OCI-LY7 (cell line): Measurements from ENCODE around the gene LYAR. TPM values are rescaled to one million over a fixed set of nuclear protein-coding genes. Genes with fewer than 3 reads are reported as not detected.

Experiments used
- BruUV-seq: library from RNA; stranded (reverse); fragments of 400-500 nt; replicated peaks from 2 replicates; lab custom pipeline; 2021; lab: Mats Ljungman, UMichigan
- CTCF ChIA-PET: fragments of 300-600 bp; sonication (Branson Sonifier 250); formaldehyde crosslinking; loops from one replicate; lab custom pipeline; 2022; ENCODE audit warnings: antibody characterized with exemption; ENCODE audit not compliant: unreplicated experiment; lab: Charles Lee
- POLR2A ChIA-PET: fragments of 300-600 bp; sonication (Branson Sonifier 250); formaldehyde crosslinking; loops from one replicate; lab custom pipeline; 2022; ENCODE audit warnings: antibody characterized with exemption; lab: Charles Lee
- DNase-seq: peaks from one replicate; pipeline ENCODE4 v3.0.0-alpha.2; 2015; ENCODE audit warnings: low spot score
- H2AFZ ChIP-seq: fragments of 200-600 bp; sonication (generic), shearing (Covaris generic); 2 replicates; pipeline ENCODE4 v1.6.1; 2014; ENCODE audit warnings: mild to moderate bottlenecking, antibody characterized with exemption, low read length, moderate library complexity
- H3K27ac ChIP-seq: fragments of 200-600 bp; sonication (generic); 2 replicates; pipeline ENCODE4 v1.5.1; 2014; ENCODE audit warnings: mixed run types, low read depth, mild to moderate bottlenecking, moderate library complexity, low read length, inconsistent platforms; ENCODE audit not compliant: poor library complexity, severe bottlenecking
- H3K36me3 ChIP-seq: fragments of 200-600 bp; sonication (generic); 2 replicates; pipeline ENCODE4 v1.6.1; 2014; ENCODE audit warnings: mild to moderate bottlenecking, antibody characterized with exemption, low read length, moderate library complexity, mixed read lengths; ENCODE audit not compliant: insufficient read depth
- H3K4me1 ChIP-seq: fragments of 200-600 bp; sonication (generic); 2 replicates; pipeline ENCODE4 v1.5.1; 2014; ENCODE audit warnings: mild to moderate bottlenecking, low read length; ENCODE audit not compliant: insufficient read depth, poor library complexity, severe bottlenecking
- H3K4me2 ChIP-seq: fragments of 200-600 bp; sonication (generic); 2 replicates; pipeline ENCODE4 v1.6.1; 2014; ENCODE audit warnings: mild to moderate bottlenecking, low read length
- H3K4me3 ChIP-seq: fragments of 200-600 bp; sonication (generic); 2 replicates; pipeline ENCODE4 v1.5.1; 2014; ENCODE audit warnings: mild to moderate bottlenecking, low read depth, low read length; ENCODE audit not compliant: poor library complexity, severe bottlenecking
- H3K79me2 ChIP-seq: fragments of 200-600 bp; sonication (generic); 2 replicates; pipeline ENCODE4 v1.6.1; 2016; ENCODE audit warnings: low read depth, mild to moderate bottlenecking, low read length, moderate library complexity, mixed read lengths; ENCODE audit not compliant: insufficient read depth
- H3K9me2 ChIP-seq: fragments of 200-600 bp; sonication (generic); 2 replicates; pipeline ENCODE4 v1.6.1; 2016; ENCODE audit warnings: mild to moderate bottlenecking, low read length, mixed read lengths; ENCODE audit not compliant: insufficient read depth
- H3K9me3 ChIP-seq: fragments of 200-600 bp; sonication (generic); 2 replicates; pipeline ENCODE4 v1.6.1; 2014; ENCODE audit warnings: mild to moderate bottlenecking, mixed run types, low read length, mixed read lengths
- H4K20me1 ChIP-seq: fragments of 200-600 bp; sonication (generic); 2 replicates; pipeline ENCODE4 v1.6.1; 2014; ENCODE audit warnings: mild to moderate bottlenecking, antibody characterized with exemption, low read length, moderate library complexity, mixed read lengths; ENCODE audit not compliant: insufficient read depth
- CTCF ChIP-seq: fragments of 200-600 bp; sonication (generic); conservative IDR thresholded peaks from 2 replicates; pipeline ENCODE4 v1.5.1; 2014; ENCODE audit warnings: mild to moderate bottlenecking, antibody characterized with exemption, low read length, moderate library complexity, mixed read lengths
- EZH2phosphoT487 ChIP-seq: fragments of 200-600 bp; sonication (generic); IDR thresholded peaks from 2 replicates; pipeline ENCODE4 v1.6.1; 2018; ENCODE audit warnings: low read depth, borderline replicate concordance, mild to moderate bottlenecking, mixed run types, antibody characterized with exemption, low read length, moderate library complexity, mixed read lengths
- intact Hi-C: fragments of 100-400 bp; cut with micrococcal nuclease; formaldehyde crosslinking; loops from one replicate; pipeline ENCODE4 v1.10.0; 2022; ENCODE audit not compliant: unreplicated experiment
- total RNA-seq, 2 experiments: library from RNA; depleted of rRNA in 1 of 2; stranded (reverse); fragments of >200 nt in 1 of 2; shearing (Covaris generic) in 1 of 2; gene quantifications; 2 replicates each; pipeline ENCODE4 v1.2.3, GENCODE V29; 2014 to 2022

Gene LYAR
- total RNA-seq, 2 experiments from 2014 or later, result 58.5 to 58.8 TPM

GRCh38 chr4:4302001-4302400, 12.0 kb upstream of the LYAR start:
- no peak overlapping the region for H3K4me2 ChIP-seq
- no peak overlapping the region for H3K27ac ChIP-seq
- H3K4me1 ChIP-seq, result no peaks in the 10 kb centered on the region
- no peak overlapping the region for H3K4me3 ChIP-seq
- ChIA-PET POLR2A (interaction anchor here (1.1 kb wide), 1 partner anchor 13 kb away, joined by 5 read pairs; no protein-coding TSS in a partner anchor), CTCF (interaction anchor here (1.3 kb wide), 1 partner anchor 15 kb away, joined by 3 read pairs; no protein-coding TSS in a partner anchor)
- no peak for DNase-seq
- no peaks in the 10 kb centered on the region for H3K9me3 ChIP-seq
- TF ChIP-seq EZH2phosphoT487, result no peak
- BruUV-seq, result no TSS peak
- peaks cover 41% of the 10 kb centered on the region for H3K36me3 ChIP-seq
- H3K79me2 ChIP-seq, result no peaks in the 10 kb centered on the region
- no peak overlapping the region for H2AFZ ChIP-seq
- no peaks in the 10 kb centered on the region for H4K20me1 ChIP-seq
- intact Hi-C loops, result no loop called here
- H3K9me2 ChIP-seq, result no peaks in the 10 kb centered on the region

GRCh38 chr4:4299006-4299405, 9.1 kb upstream of the LYAR start:
- Histone ChIP-seq H3K4me1 (no peaks in the 10 kb centered on the region), H3K36me3 (peaks cover 34% of the 10 kb centered on the region), H2AFZ (no peak overlapping the region), H3K27ac (no peak overlapping the region), H3K9me3 (peaks cover 9% of the 10 kb centered on the region; the same call in 1 of the 2 replicates), H3K79me2 (no peaks in the 10 kb centered on the region), H3K4me2 (no peak overlapping the region), H4K20me1 (no peaks in the 10 kb centered on the region), H3K4me3 (no peak overlapping the region), H3K9me2 (no peaks in the 10 kb centered on the region)
- no peak for DNase-seq
- ChIA-PET CTCF (no interaction called here), POLR2A (interaction anchor here (0.6 kb wide), 1 partner anchor 41 kb away, joined by 3 read pairs; no protein-coding TSS in a partner anchor)
- intact Hi-C loops, result no loop called here
- BruUV-seq, result no TSS peak
- TF ChIP-seq EZH2phosphoT487 (no peak), CTCF (no peak)

GRCh38 chr4:4296283-4296846, 6.4 kb upstream of the LYAR start:
- POLR2A ChIA-PET, result interaction anchor here (2.0 kb wide), 1 partner anchor 10 kb away, joined by 5 read pairs; no protein-coding TSS in a partner anchor
- no peaks in the 10 kb centered on the region for H4K20me1 ChIP-seq
- peaks cover 9% of the 10 kb centered on the region; the same call in 1 of the 2 replicates for H3K9me3 ChIP-seq
- H3K4me3 ChIP-seq, result no peak overlapping the region
- CTCF ChIA-PET, result no interaction called here
- TF ChIP-seq CTCF (no peak), EZH2phosphoT487 (no peak)
- no peaks in the 10 kb centered on the region for H3K9me2 ChIP-seq
- no peak for DNase-seq
- intact Hi-C loops, result no loop called here
- H3K79me2 ChIP-seq, result peaks cover 4% of the 10 kb centered on the region; the same call in 1 of the 2 replicates
- H3K36me3 ChIP-seq, result peaks cover 28% of the 10 kb centered on the region
- peaks cover 1% of the 10 kb centered on the region for H3K4me1 ChIP-seq
- BruUV-seq, result no TSS peak
- H3K27ac ChIP-seq, result no peak overlapping the region
- H3K4me2 ChIP-seq, result no peak overlapping the region
- no peak overlapping the region for H2AFZ ChIP-seq
